Fibroblast of lung (primary cell): ENCODE results near the gene CCL17. TPM values are rescaled to one million over a fixed set of nuclear protein-coding genes. Genes with fewer than 3 reads are reported as not detected.

Source experiments
- DNase-seq, 2 donors: peaks; one replicate each; pipeline versions ENCODE4 v3.0.0 to v3.0.0-alpha.2; 2010; ENCODE audit warnings: low read depth in 2 of 2
- H2AFZ ChIP-seq: 2 replicates; pipeline ENCODE4 v1.5.1; 2012; ENCODE audit warnings: low read length, control low read depth, inconsistent platforms
- H3K27ac ChIP-seq: 2 replicates; pipeline ENCODE4 v1.5.1; 2011; ENCODE audit warnings: low read length, control low read depth; ENCODE audit not compliant: insufficient read depth
- H3K27me3 ChIP-seq: 2 replicates; pipeline ENCODE4 v1.5.1; 2011; ENCODE audit warnings: mild to moderate bottlenecking, low read length; ENCODE audit not compliant: control insufficient read depth, insufficient read depth
- H3K36me3 ChIP-seq: 2 replicates; pipeline ENCODE4 v1.5.1; 2011; ENCODE audit warnings: low read length; ENCODE audit not compliant: control insufficient read depth, insufficient read depth
- H3K4me1 ChIP-seq: 2 replicates; pipeline ENCODE4 v1.5.1; 2011; ENCODE audit warnings: low read length; ENCODE audit not compliant: control insufficient read depth, insufficient read depth; ENCODE audit errors: extremely low read depth
- H3K4me2 ChIP-seq: 2 replicates; pipeline ENCODE4 v1.5.1; 2011; ENCODE audit warnings: low read length, control low read depth; ENCODE audit not compliant: insufficient read depth; ENCODE audit errors: extremely low read depth
- H3K4me3 ChIP-seq, 4 experiments: fragments of 200-600 bp in 1 of 4; sonication (generic) in 1 of 4; replicated peaks in 1 of 4; 2 replicates each; pipeline ENCODE4 v1.5.1; 2011 to 2016; ENCODE audit warnings: low read length in 4 of 4, low read depth in 3 of 4, mild to moderate bottlenecking in 3 of 4, control low read depth in 2 of 4, inconsistent platforms in 1 of 4, mixed read lengths in 1 of 4; ENCODE audit not compliant: insufficient read depth in 1 of 4; ENCODE audit errors: control extremely low read depth in 1 of 4
- H3K79me2 ChIP-seq: 2 replicates; pipeline ENCODE4 v1.5.1; 2012; ENCODE audit warnings: mild to moderate bottlenecking, low read length, inconsistent platforms; ENCODE audit not compliant: control insufficient read depth, insufficient read depth
- H3K9ac ChIP-seq: 2 replicates; pipeline ENCODE4 v1.5.1; 2011; ENCODE audit warnings: mild to moderate bottlenecking, low read length, control low read depth; ENCODE audit not compliant: insufficient read depth
- H3K9me3 ChIP-seq: 2 replicates; pipeline ENCODE4 v1.5.1; 2012; ENCODE audit warnings: low read depth, low read length; ENCODE audit not compliant: control insufficient read depth, insufficient read depth
- H4K20me1 ChIP-seq: 2 replicates; pipeline ENCODE4 v1.5.1; 2011; ENCODE audit warnings: low read length; ENCODE audit not compliant: control insufficient read depth, insufficient read depth; ENCODE audit errors: extremely low read depth
- CTCF ChIP-seq, 2 donors: IDR thresholded peaks in 1 of 2; conservative IDR thresholded peaks in 1 of 2; 1 replicate in 1 of 2; 2 replicates in 1 of 2; pipeline ENCODE4 v1.5.1; 2011 to 2012; ENCODE audit warnings: low read length in 2 of 2, control low read depth in 1 of 2, inconsistent platforms in 1 of 2, low read depth in 1 of 2, mild to moderate bottlenecking in 1 of 2
- EZH2 ChIP-seq: IDR thresholded peaks from 2 replicates; pipeline ENCODE4 v1.5.1; 2012; ENCODE audit warnings: low read length, control low read depth, mild to moderate bottlenecking; ENCODE audit errors: missing control alignments
- polyA plus RNA-seq, 2 donors: library from polyadenylated mRNA; depleted of rRNA in 1 of 2; stranded (reverse) in 1 of 2; unstranded in 1 of 2; fragments of >200 nt; gene quantifications; 2 replicates each; pipeline ENCODE4 v1.2.1, GENCODE V29; 2011 to 2012; ENCODE audit warnings: missing spikeins in 1 of 2
- total RNA-seq: library from RNA; depleted of rRNA; stranded (reverse); fragments of >200 nt; gene quantifications from 2 replicates; pipeline ENCODE4 v1.2.1, GENCODE V29; 2014

The CCL17 gene
- total and polyA plus RNA-seq, 2 donors (not counting 1 experiment from before 2014, with no cell fraction given) = not detected

- Histone ChIP-seq H3K9ac (no peak overlapping the region), H3K27ac (no peak overlapping the region), H3K79me2 (no peaks in the 10 kb centered on the region), H3K4me1 (no peaks in the 10 kb centered on the region), H3K36me3 (no peaks in the 10 kb centered on the region), H2AFZ (no peak overlapping the region), H3K4me2 (no peak overlapping the region), H4K20me1 (no peaks in the 10 kb centered on the region), H3K27me3 (no peaks in the 10 kb centered on the region), H3K9me3 (no peaks in the 10 kb centered on the region), H3K4me3 (no peak overlapping the region)
- TF ChIP-seq CTCF (conservative IDR thresholded peaks at IDR 0.05 in 1 of 2, IDR thresholded peaks at IDR 0.05 in 1 of 2; ENCODE audit: low read depth in 1 of 2, low read length in 2 of 2) (no peak), EZH2 (no peak)
- DNase-seq = peak in 1 of 2 donors; percentile 25
Measured at GRCh38 chr16:57380671-57381462, 23.7 kb upstream of the CCL17 start.

GRCh38 chr16:57381791-57382534 is 22.6 kb upstream of the CCL17 start:
- H3K4me1 ChIP-seq = no peaks in the 10 kb centered on the region
- no peak overlapping the region for H3K4me3 ChIP-seq
- no peak overlapping the region for H3K27ac ChIP-seq
- H3K4me2 ChIP-seq = no peak overlapping the region
- H3K27me3 ChIP-seq = no peaks in the 10 kb centered on the region
- no peak overlapping the region for H2AFZ ChIP-seq
- no peaks in the 10 kb centered on the region for H3K36me3 ChIP-seq
- no peaks in the 10 kb centered on the region for H3K79me2 ChIP-seq
- H3K9me3 ChIP-seq = no peaks in the 10 kb centered on the region
- DNase-seq = no peak
- no peaks in the 10 kb centered on the region for H4K20me1 ChIP-seq
- no peak overlapping the region for H3K9ac ChIP-seq
- TF ChIP-seq CTCF (conservative IDR thresholded peaks at IDR 0.05 in 1 of 2, IDR thresholded peaks at IDR 0.05 in 1 of 2; ENCODE audit: low read depth in 1 of 2, low read length in 2 of 2) = no peak
- no peak for TF ChIP-seq EZH2

GRCh38 chr16:57382535-57383275 is 21.9 kb upstream of the CCL17 start:
- TF ChIP-seq CTCF (conservative IDR thresholded peaks at IDR 0.05 in 1 of 2, IDR thresholded peaks at IDR 0.05 in 1 of 2; ENCODE audit: low read depth in 1 of 2, low read length in 2 of 2) (no peak), EZH2 (no peak)
- H3K4me2 ChIP-seq = no peak overlapping the region
- H3K4me3 ChIP-seq = no peak overlapping the region
- H2AFZ ChIP-seq = no peak overlapping the region
- no peaks in the 10 kb centered on the region for H3K4me1 ChIP-seq
- no peaks in the 10 kb centered on the region for H3K79me2 ChIP-seq
- no peaks in the 10 kb centered on the region for H3K36me3 ChIP-seq
- H3K27ac ChIP-seq = no peak overlapping the region
- no peak overlapping the region for H3K9ac ChIP-seq
- no peaks in the 10 kb centered on the region for H3K27me3 ChIP-seq
- H4K20me1 ChIP-seq = no peaks in the 10 kb centered on the region
- H3K9me3 ChIP-seq = no peaks in the 10 kb centered on the region
- DNase-seq = no peak
